Measurements from ENCODE around the gene PCDHGC4. TPM values are rescaled to one million over a fixed set of nuclear protein-coding genes. Genes with fewer than 3 reads are reported as not detected.

The PCDHGC4 gene
- total and polyA plus RNA-seq, 2 of the 8 experiments (the other 6 are each of a cell fraction or from before 2014, with no cell fraction given) = 2.1 to 2.4 TPM

DNA sequence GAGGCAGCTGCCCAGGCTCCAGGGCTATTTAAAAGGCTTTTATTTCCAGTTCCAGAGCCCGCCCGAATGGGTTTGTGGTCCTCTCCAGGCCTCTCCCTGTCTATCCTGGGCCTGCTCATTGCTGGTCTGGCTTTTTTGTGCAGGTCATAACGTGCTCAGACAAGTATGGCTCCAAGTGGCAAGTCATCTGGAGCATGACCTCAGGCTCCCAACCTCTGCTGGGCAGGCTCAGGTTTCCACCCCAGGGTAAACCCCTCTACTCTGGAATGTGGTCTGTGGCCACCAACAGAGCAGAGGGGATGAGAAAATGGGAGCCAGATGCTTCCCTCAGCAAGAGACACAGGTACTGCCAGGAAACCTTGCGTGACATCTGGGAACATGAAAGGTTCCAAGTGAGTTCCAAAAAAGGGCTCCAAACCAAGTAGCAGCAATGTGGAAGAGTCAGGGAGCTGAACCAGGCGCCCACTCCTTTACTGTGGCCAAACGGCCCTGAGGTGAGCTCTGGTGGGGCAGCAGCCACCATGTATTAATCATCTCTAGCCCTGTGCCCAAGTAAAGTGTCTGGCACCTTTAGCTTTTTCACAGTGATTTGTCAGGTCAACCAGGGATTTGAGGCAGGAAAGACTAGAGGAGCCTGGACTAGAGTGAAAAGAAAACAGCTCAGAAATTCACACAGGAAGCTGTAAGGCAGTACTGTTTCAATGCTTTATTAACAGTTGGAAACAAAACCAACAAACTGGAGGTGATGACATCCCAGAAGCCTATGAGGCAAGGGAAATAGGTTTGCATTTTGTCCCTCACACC, 29.7 kb downstream of the PCDHGC4 start (continued):
- TF ChIP-seq SP4 (IDR thresholded peaks at IDR 0.05; ENCODE audit: low read length) (no peak), CHD2 (IDR thresholded peaks at IDR 0.05; ENCODE audit: low read length) (no peak), KDM1A (IDR thresholded peaks at IDR 0.05; ENCODE audit: borderline replicate concordance, low read length) (no peak), SAP30 (IDR thresholded peaks at IDR 0.05; ENCODE audit: insufficient read depth, insufficient replicate concordance, low read length) (no peak), KDM4A (IDR thresholded peaks at IDR 0.05; ENCODE audit: low read depth, low read length, severe bottlenecking) (no peak), CBX8 (IDR thresholded peaks at IDR 0.05; ENCODE audit: borderline replicate concordance, low read depth, low read length) (no peak)
- TF ChIP-seq, protein P1, sequence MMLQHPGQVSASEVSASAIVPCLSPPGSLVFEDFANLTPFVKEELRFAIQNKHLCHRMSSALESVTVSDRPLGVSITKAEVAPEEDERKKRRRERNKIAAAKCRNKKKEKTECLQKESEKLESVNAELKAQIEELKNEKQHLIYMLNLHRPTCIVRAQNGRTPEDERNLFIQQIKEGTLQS (IDR thresholded peaks at IDR 0.05; ENCODE audit: insufficient read depth, low read depth, low read length) = no peak
